Spleen (tissue), 11 donors: ENCODE results near the gene MOG. TPM values are rescaled to one million over a fixed set of nuclear protein-coding genes. Genes with fewer than 3 reads are reported as not detected.

ENCODE experiments used
- DNase-seq: peaks from one replicate; pipeline ENCODE4 v3.0.0-alpha.2; 2020
- H3K27ac ChIP-seq, 8 donors: fragments of 200-600 bp; sonication (generic) in 7 of 8; 1 replicate in 4 of 8; 2 replicates in 4 of 8; pipeline versions ENCODE4 v1.5.0 to v1.8.0; 2016 to 2021; ENCODE audit warnings: inconsistent platforms in 4 of 8, mild to moderate bottlenecking in 4 of 8, moderate library complexity in 1 of 8
- H3K27me3 ChIP-seq, 7 donors: fragments of 200-600 bp; sonication (generic) in 6 of 7; replicated peaks in 1 of 7; 1 replicate in 4 of 7; 2 replicates in 3 of 7; pipeline versions ENCODE4 v1.5.0 to v1.8.0; 2016 to 2021; ENCODE audit warnings: inconsistent platforms in 3 of 7, mild to moderate bottlenecking in 1 of 7
- H3K36me3 ChIP-seq, 6 donors: fragments of 200-600 bp; sonication (generic) in 5 of 6; 1 replicate in 4 of 6; 2 replicates in 2 of 6; pipeline versions ENCODE4 v1.5.0 to v1.8.0; 2016 to 2021; ENCODE audit warnings: inconsistent platforms in 2 of 6
- H3K4me1 ChIP-seq, 6 donors: fragments of 200-600 bp; sonication (generic) in 5 of 6; 1 replicate in 3 of 6; 2 replicates in 3 of 6; pipeline versions ENCODE4 v1.5.0 to v1.8.0; 2016 to 2021; ENCODE audit warnings: inconsistent platforms in 3 of 6
- H3K4me3 ChIP-seq, 8 donors: fragments of 200-600 bp; sonication (generic) in 7 of 8; 1 replicate in 4 of 8; 2 replicates in 4 of 8; pipeline versions ENCODE4 v1.5.0 to v1.8.0; 2016 to 2021; ENCODE audit warnings: inconsistent platforms in 4 of 8, mild to moderate bottlenecking in 4 of 8, moderate library complexity in 2 of 8
- H3K9me3 ChIP-seq, 8 donors: fragments of 200-600 bp; sonication (generic) in 7 of 8; 1 replicate in 4 of 8; 2 replicates in 4 of 8; pipeline versions ENCODE4 v1.5.0 to v1.8.0; 2016 to 2021; ENCODE audit warnings: inconsistent platforms in 4 of 8
- POLR2A ChIP-seq, 3 donors: fragments of 450-650 bp; IDR thresholded peaks; one replicate each; pipeline ENCODE4 v1.5.1; 2017; ENCODE audit warnings: antibody characterized with exemption in 3 of 3, mild to moderate bottlenecking in 1 of 3
- POLR2AphosphoS5 ChIP-seq, 3 donors: sonication (generic); formaldehyde crosslinking; IDR thresholded peaks; one replicate each; pipeline ENCODE4 v1.5.1; 2017; ENCODE audit warnings: antibody characterized with exemption in 3 of 3
- WGBS, 5 donors: extraction: QIAGEN DNeasy Blood & Tissue Kit in 3 of 5; methylation state at CpG; one replicate each; pipeline versions ENCODE4 v1.1.5 to v1.1.7; 2013 to 2018; 5-methylcytosine and 5-hydroxymethylcytosine counted together
- intact Hi-C: fragments of 100-400 bp; cut with DNase I; formaldehyde crosslinking; loops from one replicate; pipeline ENCODE4 v1.15.0; 2023; ENCODE audit warnings: low total_unique reads
- polyA plus RNA-seq, 3 donors: library from polyadenylated mRNA; stranded (reverse); fragments of 200-250 nt; gene quantifications; one replicate each; pipeline ENCODE4 v1.2.1, GENCODE V29; 2013
- total RNA-seq, 7 donors: library from RNA; depleted of rRNA in 3 of 7; stranded (reverse); fragments of >200 nt in 3 of 7; fragmentation: NEBNext Ultra II Directional in 4 of 7; extraction: Animal tissue kit (Norgen Biotek cat#: 25700) in 4 of 7; gene quantifications; one replicate each; pipeline versions ENCODE4 v1.1.0 to v1.2.1, GENCODE V29; 2016 to 2021
- TF ChIP-seq, protein P1 (sequence below), 11 experiments: fragments of 200-600 bp in 7 of 11; fragments of 450-650 bp in 4 of 11; sonication (generic) in 4 of 11; IDR thresholded peaks in 8 of 11; conservative IDR thresholded peaks in 3 of 11; 1 replicate in 7 of 11; 2 replicates in 4 of 11; pipeline versions ENCODE4 v1.4.0 to v1.8.0; 2016 to 2021; ENCODE audit warnings: antibody characterized with exemption in 11 of 11, inconsistent platforms in 4 of 11, mild to moderate bottlenecking in 1 of 11
- donor health status: healthy with polysubstance abuse.
- donor health status: DM: no; HTN: no; CAD: no; lungs with moderate emphysema.
- donor health status: DM: no; HTN: no; CAD: no.
- donor health status: Bipolar disorder and iron deficiency.
- donor health status: healthy.
- donor health status: DM: no; HTN: no; CAD: no.
- donor health status: DM: yes; HTN: yes; CAD: no.

MOG gene
- total and polyA plus RNA-seq, 10 donors, result not detected

GRCh38 chr6:29680904-29681303, 24.0 kb downstream of the MOG start, which contains the start of gene ZFP57:
ZFP57 (minus strand) TSS chr6:29681152; CDS start chr6:29677003, 4,149 bp downstream.
- intact Hi-C loops, result no loop called here
- H3K36me3 ChIP-seq, result no peaks in the 10 kb centered on the region
- TF ChIP-seq, protein P1, sequence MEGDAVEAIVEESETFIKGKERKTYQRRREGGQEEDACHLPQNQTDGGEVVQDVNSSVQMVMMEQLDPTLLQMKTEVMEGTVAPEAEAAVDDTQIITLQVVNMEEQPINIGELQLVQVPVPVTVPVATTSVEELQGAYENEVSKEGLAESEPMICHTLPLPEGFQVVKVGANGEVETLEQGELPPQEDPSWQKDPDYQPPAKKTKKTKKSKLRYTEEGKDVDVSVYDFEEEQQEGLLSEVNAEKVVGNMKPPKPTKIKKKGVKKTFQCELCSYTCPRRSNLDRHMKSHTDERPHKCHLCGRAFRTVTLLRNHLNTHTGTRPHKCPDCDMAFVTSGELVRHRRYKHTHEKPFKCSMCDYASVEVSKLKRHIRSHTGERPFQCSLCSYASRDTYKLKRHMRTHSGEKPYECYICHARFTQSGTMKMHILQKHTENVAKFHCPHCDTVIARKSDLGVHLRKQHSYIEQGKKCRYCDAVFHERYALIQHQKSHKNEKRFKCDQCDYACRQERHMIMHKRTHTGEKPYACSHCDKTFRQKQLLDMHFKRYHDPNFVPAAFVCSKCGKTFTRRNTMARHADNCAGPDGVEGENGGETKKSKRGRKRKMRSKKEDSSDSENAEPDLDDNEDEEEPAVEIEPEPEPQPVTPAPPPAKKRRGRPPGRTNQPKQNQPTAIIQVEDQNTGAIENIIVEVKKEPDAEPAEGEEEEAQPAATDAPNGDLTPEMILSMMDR (IDR thresholded peaks at IDR 0.05 in 8 of 11, conservative IDR thresholded peaks at IDR 0.05 in 3 of 11), result no peak
- no peak for TF ChIP-seq POLR2A (IDR thresholded peaks at IDR 0.05)
- no peak for TF ChIP-seq POLR2AphosphoS5 (IDR thresholded peaks at IDR 0.05)
- H3K27me3 ChIP-seq, result peaks cover 0 to 16% (median 0%) of the 10 kb centered on the region in 7 donors
- H3K27ac ChIP-seq, result peak within 1 kb of the TSS in 1 of 8 donors; percentile 45
- no peaks in the 10 kb centered on the region for H3K9me3 ChIP-seq
- peak within 1 kb of the TSS in 2 of 8 donors; percentile 18 to 58 for H3K4me3 ChIP-seq
- WGBS, 5 donors, result 28 to 92% (median 78%) methylated on average over 19 to 31 of the region's 31 CpGs
- H3K4me1 ChIP-seq, result peaks cover 0 to 11% (median 0%) of the 10 kb centered on the region in 6 donors
- DNase-seq, result no peak

GRCh38 chr6:29681811-29682210, 24.9 kb downstream of the MOG start:
- Histone ChIP-seq H3K4me1 (peaks cover 0 to 11% (median 0%) of the 10 kb centered on the region in 6 donors), H3K27ac (no peak overlapping the region), H3K36me3 (no peaks in the 10 kb centered on the region), H3K9me3 (no peaks in the 10 kb centered on the region), H3K4me3 (no peak overlapping the region), H3K27me3 (peaks cover 0 to 16% (median 0%) of the 10 kb centered on the region in 7 donors)
- TF ChIP-seq, protein P1 (IDR thresholded peaks at IDR 0.05 in 8 of 11, conservative IDR thresholded peaks at IDR 0.05 in 3 of 11), result no peak
- TF ChIP-seq POLR2A (IDR thresholded peaks at IDR 0.05), result no peak
- no peak for TF ChIP-seq POLR2AphosphoS5 (IDR thresholded peaks at IDR 0.05)
- WGBS, 5 donors, result 89 to 95% (median 90%) methylated on average over 8 of the region's 8 CpGs
- no peak for DNase-seq
- intact Hi-C loops, result no loop called here

DNA sequence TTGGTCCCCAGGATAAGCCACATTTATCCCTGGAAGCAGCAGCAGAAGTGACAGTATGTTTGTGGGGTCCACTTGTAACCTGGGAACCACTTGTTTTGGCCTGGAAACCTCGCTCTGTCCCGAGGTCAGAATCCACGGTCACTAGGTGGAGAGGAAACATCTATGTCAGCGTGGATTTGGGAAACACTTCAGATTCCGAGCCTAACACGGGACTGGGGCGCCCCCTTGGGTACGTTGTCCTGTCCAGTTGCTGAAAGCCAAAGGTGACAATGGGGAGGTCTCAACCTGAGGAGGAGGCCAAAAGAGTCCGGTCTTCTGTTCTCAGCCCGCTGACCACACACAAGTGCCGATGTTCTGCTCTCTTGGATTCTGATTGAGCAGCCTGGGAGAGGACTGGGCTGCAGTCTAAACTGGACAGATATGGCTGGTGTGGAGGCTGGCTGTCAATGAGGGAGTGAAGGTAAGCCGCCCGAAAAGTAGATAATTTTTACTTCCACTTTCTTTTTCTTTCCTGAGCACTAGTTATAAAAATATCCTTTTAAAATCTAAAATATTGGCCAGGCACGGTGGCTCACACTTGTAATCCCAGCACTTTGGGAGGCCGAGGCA, 28.9 kb downstream of the MOG start:
- Histone ChIP-seq H3K4me1 (no peaks in the 10 kb centered on the region), H3K27me3 (peaks cover 0 to 3% (median 0%) of the 10 kb centered on the region in 7 donors), H3K9me3 (no peaks in the 10 kb centered on the region), H3K4me3 (peak overlapping the region in 1 of 8 donors; percentile 30), H3K27ac (no peak overlapping the region), H3K36me3 (no peaks in the 10 kb centered on the region)
- DNase-seq, result no peak
- intact Hi-C loops, result no loop called here
- 58 to 72% (median 65%) methylated on average over 15 of the region's 15 CpGs for WGBS, 5 donors
- no peak for TF ChIP-seq POLR2A (IDR thresholded peaks at IDR 0.05)
- TF ChIP-seq, protein P1 (IDR thresholded peaks at IDR 0.05 in 8 of 11, conservative IDR thresholded peaks at IDR 0.05 in 3 of 11), result peak in 1 of 11 experiments; percentile 15

GRCh38 chr6:29694637-29695036, 37.7 kb downstream of the MOG start:
- Histone ChIP-seq H3K27me3 (no peaks in the 10 kb centered on the region), H3K4me3 (no peak overlapping the region), H3K27ac (no peak overlapping the region), H3K9me3 (peaks cover 0 to 23% (median 12%) of the 10 kb centered on the region in 8 donors), H3K36me3 (no peaks in the 10 kb centered on the region), H3K4me1 (no peaks in the 10 kb centered on the region)
- WGBS, 5 donors, result 14 to 45% (median 36%) methylated on average over 3 of the region's 3 CpGs
- TF ChIP-seq, protein P1 (IDR thresholded peaks at IDR 0.05 in 8 of 11, conservative IDR thresholded peaks at IDR 0.05 in 3 of 11), result no peak
- TF ChIP-seq POLR2A (IDR thresholded peaks at IDR 0.05) (no peak), POLR2AphosphoS5 (IDR thresholded peaks at IDR 0.05) (no peak)
- intact Hi-C loops, result no loop called here
- no peak for DNase-seq
